Stimulated activated CD4-positive, alpha-beta T cell treated with anti-CD3 and anti-CD28 coated beads, Interleukin-4, amount 100 ng/mL, for 24 hours (primary cell): Measurements from ENCODE around the gene SLC26A9.

Experiments
- DNase-seq: peaks from one replicate; pipeline ENCODE4 v3.0.0-alpha.2; 2020

SLC26A9 gene

DNA sequence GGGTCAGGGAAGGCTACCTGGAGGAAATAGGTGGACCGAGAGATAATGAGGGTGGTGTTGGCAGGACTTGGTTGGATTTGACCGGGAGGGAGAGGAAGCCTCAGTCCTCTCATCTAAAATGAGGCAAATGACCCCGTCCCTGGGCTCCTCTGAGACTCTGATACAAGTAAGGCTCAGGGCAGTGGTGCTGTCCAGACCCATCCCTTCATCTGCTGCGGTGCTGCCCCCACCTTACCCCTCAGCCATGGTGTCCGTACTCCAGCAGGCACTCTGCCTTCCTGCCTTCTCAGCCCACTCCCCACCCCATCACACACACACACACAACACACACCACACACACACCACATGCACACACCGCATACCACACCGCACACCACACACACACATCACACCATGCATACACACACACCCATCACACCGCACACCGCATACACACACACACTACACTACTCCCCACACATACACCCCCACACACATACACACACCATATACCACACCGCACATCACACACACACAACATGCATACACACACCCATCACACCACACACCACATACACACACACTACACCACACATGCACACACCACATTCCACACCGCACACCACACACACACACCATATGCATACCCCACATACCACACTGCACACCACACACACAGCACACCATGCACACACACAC, 29.4 kb upstream of the SLC26A9 start:
- DNase-seq, result no peak

GRCh38 chr1:205972081-205972480, 28.8 kb upstream of the SLC26A9 start:
- DNase-seq, result no peak

DNA sequence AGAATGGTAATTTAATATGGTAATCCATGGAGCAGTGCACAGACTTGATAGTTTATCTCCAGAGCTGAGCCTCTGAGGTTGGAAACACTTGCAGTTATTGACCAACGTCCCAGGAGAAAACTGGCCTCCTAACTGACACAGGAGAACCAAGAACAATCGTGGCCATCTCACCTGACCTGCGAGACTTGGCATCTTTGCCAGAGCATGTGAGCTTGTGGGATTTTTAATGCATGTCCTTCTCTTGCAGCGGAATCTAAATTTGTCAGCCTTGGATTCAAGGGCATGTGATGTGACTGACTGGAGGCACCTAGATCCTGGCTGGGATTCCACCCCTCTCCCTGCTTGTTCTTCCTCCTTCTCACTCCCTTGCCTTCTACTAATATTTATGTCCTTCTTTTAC, 27.8 kb upstream of the SLC26A9 start:
- no peak for DNase-seq

DNA sequence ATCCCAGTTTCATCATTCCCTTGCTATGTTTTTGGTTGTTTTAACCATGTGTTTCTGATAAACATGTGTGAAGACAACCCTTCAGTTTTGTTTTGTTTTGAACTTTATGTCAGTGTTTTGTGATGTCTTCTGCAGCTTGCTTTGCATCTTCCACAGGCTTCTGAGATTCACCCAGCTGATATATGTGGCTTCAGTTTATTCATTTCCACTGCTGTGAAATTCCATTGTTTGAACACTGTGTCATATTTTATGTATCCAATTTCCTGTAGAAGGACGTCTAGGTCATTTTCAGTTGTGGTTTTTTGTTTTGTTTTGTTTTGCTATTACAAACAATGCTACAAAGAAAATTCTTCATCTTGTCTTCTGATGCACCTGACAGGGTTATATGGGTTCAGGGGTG, 27.2 kb upstream of the SLC26A9 start:
- DNase-seq, result no peak

DNA sequence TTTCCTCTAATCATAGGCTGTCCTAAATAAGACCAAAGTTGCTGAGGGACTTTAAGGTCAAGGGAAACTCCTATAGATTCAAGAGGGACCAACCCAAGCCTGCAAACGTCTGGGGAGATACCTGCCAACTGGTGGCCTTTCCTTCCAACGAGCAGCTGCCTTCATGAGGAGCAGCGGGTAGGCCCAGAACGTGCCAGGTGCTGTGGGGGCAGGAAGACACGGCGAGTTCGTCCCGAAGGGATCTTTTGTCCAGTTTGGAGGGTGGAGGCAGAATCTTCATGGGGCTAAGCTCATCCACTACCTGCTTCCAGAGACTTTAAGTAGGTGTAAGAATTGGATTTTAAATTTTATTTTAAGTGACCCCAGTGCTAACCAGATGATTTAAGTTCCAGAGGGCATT, 26.0 kb upstream of the SLC26A9 start:
- no peak for DNase-seq

GRCh38 chr1:205967554-205968335, 24.5 kb upstream of the SLC26A9 start:
- DNase-seq, result no peak

DNA sequence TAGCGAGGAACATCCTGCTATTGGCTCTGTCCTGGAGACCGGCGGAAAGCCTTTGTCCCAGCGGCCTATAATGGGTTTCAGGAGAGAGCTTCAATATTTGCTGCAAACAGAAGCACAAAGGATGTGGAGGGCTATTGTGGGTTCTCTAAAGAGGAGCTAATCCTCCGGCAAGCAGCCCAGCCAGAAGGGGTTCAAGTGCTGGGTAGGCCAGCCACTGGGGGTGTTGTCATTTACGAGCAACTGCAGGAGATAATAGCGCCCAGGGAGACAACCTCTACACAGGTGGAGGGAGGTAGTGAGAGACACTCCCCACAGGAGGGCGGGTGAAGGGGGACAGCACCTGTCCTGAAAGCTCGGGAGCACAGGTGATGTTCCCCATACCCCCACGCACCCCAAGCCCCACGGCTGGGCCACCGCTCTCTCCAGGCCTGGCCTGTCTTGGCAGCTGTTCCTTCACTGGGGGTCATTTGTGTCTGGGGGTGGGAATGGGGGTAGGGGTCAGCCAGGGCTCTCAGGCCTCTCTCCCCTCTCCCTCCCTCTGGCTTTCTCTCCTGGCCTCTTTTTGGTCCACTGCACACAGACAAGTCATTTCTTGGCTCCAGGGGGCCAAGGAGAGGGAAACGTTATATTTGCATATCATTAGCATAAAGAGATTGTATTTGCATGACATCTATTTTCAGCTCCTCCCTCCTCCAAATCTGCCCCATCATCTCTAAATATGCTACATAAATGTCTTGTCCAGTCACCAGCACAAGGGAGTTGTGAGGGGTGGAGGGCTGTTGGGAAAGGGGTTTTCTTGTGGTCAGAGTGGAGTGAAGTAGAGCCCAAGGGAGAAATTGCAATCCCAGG, 22.0 kb upstream of the SLC26A9 start:
- DNase-seq, result no peak

DNA sequence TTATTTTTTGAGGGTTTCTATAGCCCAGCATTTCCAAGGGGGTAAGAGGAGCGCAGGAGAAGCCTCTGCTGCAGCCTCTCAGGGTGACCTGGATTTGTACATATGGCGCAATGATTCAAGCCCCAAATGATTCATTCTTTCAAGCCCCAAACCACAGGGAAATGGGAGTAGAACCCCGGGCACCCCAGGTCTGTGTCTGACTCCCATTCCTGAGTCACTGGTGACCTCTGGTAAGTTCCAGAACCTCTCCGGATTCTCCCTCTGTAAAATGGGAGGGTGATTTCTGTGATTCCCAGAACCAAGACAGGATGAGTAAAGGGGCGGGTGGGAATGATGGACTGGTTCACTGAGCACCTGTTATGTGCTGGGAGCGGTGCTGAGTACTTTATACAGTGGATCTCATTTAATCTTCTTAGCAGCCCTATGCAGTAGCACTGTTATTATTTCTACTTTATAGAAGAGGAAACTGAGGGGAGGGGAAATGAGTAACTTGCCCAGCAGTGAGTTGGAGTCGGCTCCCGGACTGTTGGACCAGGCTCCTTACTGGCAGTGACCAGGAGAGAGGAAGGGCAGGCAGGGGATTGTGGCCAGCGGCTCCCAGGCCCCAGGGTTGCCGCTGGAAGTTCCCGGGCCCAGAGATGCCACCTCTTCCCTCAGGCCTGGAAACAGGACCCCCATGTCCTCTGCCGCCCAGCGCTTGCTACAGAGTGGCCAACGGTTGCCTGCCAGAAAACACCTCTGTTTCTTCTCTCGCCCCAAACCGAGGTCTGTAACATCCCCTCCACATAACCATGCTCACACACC, 20.3 kb upstream of the SLC26A9 start:
- no peak for DNase-seq

GRCh38 chr1:205962821-205963221, 19.6 kb upstream of the SLC26A9 start:
- DNase-seq, result no peak

DNA sequence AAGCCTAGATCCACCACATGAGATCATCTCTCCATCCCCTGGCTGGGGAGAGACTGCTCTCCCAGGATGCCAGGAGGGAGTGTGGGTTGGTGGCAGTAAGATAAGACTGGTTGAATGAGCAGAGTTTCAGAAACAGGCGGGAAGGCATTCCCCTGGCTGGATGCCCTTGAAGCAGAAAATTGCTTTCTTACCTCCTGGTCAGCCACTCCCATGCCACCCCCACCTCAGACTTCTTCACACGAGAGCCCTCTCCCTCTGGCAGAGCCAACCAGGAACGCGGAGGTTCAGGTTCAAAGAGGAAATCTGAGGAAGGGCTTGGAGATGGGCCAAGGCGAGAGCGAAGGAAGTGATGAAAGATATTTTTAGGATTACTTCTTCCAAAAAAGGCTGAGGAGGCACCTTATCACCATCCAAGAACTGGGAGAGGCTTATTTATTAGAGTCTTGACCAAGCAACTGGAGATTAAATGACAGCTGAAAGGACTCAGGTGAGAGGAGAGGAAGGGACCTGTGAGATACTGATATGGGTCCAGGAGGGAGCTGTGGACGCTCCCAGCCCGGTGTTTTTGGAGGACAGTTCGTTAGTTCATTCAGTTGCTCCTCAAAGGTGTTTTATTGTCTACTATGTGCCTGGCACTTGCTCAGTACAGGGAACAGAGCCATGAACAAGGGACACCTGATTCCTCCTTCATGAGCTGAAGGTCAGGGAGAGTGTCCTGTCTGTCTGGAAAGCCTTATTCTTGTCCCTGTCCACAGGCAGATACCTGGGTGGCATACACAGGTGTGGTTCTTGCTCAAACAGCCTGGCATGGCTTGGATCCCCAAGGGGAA, 18.9 kb upstream of the SLC26A9 start:
- no peak for DNase-seq

DNA sequence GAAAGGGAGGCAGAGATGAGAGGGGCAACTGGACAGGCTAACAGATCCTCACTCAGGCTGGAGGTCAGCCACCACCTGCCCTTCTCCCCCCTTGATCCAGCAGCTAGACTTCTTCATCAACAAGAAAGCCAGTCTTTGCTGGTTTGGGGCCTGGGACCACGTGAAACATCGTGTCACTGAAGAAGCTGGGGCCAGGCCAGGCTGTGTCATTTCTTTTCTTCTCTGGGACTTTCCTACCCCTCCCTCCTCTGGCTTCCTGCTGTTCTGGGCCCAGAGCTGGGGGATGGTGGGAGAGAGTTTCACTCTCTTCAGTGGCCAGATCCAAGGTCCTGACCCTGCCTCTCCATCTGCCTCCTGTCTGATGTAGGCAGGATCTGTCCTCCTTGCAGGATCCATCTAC, 18.1 kb upstream of the SLC26A9 start:
- no peak for DNase-seq

DNA sequence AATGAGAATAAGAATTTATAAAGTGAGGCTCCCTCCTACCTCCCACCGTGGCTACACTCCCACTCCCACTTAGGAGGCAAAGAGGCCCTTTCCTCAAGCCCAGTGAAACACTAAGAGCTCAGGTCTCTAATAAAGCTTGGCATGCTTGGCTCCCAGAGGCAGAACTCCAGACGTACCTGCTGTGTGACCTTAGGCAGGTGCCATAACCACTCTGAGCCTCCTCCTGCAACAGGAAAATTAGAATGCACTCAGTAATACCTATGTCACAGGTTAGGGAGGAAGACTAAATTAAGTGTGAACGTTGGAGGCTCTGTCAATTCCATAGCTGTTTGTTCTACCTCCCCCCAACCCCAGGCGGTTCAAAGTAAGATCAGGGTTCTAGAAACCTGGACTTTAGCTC, 16.5 kb upstream of the SLC26A9 start:
- DNase-seq, result no peak

DNA sequence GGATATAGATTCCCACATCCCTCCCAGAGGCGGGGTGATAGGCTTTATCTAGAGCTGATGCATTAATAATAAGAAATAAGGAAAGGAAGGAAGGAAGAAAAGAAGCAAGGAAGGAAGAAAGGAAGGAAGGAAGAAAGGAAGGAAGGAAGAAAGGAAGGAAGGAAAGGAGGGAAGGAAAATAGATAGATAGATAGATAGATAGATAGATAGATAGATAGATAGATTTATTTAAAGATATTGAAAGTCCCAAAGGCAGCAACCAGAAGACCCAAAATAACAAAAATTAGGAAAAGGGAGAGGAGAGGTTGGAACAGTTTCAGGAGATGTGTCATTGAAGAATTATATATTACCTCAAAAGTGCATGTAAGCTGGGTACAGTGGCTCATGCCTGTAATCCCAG, 12.2 kb upstream of the SLC26A9 start:
- no peak for DNase-seq

DNA sequence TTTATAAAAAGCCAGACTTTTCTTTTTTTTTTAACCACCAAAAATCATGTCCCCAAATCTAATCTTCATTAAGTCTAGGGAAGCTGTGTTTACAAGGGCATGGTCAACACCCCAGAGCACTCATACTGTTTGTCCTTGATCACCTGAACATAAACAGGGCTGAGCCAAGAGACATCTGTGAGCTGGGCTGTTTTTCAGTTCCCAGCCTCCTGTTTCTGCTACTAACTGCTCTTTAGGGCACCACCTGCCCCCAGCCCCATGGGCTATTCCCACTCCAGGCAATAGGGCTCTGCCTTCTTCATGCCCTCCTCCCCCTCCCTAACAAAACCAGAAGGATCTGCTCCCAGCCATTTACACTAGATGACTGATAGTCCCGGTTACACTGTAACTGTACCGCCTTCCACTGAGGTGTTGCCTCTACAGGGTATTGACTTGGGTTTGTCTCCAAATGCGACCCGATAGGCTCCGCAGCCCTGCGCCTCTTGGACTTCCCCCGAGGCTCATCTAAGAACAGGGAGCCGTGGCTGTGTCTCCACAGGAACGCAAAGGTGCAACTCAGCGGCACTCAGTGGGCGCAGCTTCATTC, 11.7 kb upstream of the SLC26A9 start:
- no peak for DNase-seq

GRCh38 chr1:205951746-205952145, 8.5 kb upstream of the SLC26A9 start:
- DNase-seq, result no peak

DNA sequence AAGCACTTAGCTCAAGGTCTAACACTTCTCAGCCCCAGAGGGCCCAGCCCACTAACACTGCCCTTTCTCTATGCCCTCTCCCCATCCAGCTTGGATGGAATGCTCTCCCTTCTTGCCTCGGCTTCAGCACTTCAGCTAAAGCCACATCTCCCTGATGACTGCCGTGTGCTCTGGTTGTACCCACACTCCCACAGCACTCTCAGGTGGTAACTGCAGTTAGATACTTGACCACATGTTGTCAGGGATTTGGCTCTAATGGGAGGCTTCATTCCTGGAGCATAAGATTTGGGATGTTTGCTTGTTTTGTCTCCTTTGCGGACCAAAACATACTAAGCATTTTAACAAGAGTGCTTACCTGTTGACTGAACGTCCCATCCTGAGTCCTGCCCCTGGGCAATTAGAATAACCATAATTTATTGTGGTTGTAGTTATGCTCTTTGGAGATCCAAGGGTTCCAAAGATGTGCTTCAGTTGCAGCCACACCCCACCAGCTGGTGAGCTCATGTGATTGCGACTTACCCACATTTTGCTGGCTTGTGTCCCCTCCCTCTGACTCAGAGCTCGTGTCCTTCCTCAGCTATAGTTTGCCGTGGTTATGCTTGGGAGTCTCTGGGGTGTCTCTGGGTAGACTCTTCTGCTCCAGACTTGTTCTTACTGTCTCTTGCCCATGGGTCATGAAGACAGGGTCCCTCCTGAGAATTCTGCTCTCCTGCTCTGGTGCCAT, 7.7 kb upstream of the SLC26A9 start:
- DNase-seq, result no peak

DNA sequence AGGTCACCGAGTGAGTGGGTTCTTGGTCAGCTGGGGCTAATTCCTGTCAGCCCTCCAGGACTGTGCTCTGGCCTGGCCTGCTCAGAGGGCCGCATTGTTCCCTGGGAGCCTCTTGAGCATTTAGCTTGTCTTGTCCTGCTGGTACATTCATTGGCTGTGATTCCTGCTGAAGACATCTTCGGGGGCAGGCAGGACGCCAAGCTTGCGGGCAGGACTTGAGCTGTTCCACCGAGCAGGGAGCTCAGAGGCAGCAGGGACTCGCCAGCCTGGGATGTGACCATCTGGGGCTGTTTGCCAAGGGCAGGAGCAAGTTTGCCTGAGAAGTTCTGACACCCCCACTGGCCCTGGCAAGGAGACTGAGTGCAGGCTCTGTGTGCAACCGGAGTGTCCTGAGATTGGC, 7.0 kb upstream of the SLC26A9 start:
- no peak for DNase-seq

GRCh38 chr1:205949753-205950152, 6.5 kb upstream of the SLC26A9 start:
- no peak for DNase-seq

DNA sequence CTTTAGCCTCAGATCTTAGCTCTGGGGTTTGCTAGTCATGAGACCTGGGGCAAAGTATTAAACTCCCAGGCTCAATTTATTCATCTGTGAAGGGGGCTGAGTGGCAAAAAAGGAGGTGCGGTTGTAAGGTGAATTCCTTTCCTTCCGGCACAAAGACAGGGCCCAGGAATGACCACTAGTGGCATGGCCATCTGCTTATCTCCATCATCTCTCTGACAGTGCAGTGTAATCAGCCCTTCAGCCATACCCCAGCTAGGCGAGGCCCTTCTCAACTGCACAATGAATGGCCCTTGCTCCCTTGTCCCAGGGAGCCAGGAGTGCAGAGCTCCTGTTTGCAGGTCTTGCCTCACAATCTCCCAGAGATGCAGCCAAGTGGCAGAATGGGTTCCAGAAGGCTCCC, 5.6 kb upstream of the SLC26A9 start:
- no peak for DNase-seq

- DNase-seq, result no peak
Measured at GRCh38 chr1:205948039-205948438, 4.8 kb upstream of the SLC26A9 start.

DNA sequence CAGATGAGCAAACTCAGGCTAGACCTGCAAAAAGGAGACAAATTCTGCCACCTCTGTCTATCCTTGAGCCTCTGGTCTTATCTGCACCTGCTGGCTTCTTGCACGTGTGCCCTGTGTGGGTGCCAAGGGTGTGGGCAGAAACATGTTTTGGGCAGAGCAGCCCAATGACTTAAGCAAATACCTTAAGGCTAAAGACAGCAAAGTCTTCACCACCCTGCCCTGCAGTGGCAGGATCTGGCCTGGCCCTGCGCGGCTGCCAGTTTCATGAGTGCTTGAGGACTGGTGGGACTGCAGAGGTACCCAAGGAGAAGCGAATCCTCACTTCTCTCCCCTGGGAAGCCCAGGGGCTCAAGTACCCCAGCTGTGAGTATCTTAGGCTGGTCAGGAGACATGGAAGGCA, 3.8 kb upstream of the SLC26A9 start:
- DNase-seq, result no peak
